ENCODE data around the gene PDILT.

GRCh38 chr16:20319406-20319805, 85.1 kb downstream of the PDILT start:
- no peak for TF ChIP-seq CTCF (IDR thresholded peaks at IDR 0.05; ENCODE audit: insufficient read depth, low read length)
- no peak for TF ChIP-seq POLR2AphosphoS5 (IDR thresholded peaks at IDR 0.05; ENCODE audit: low read depth)
- TF ChIP-seq REST (IDR thresholded peaks at IDR 0.05; ENCODE audit: insufficient replicate concordance, low read depth) = no peak
- no peak for TF ChIP-seq SPI1 (IDR thresholded peaks at IDR 0.05; ENCODE audit: borderline replicate concordance, low read depth)
- TF ChIP-seq GABPA (IDR thresholded peaks at IDR 0.05; ENCODE audit: low read depth) = no peak

All from HL-60 (cell line).